ENCODE measurements around the gene MMP11. TPM values are rescaled to one million over a fixed set of nuclear protein-coding genes. Genes with fewer than 3 reads are reported as not detected.

MMP11 gene
- total and polyA plus RNA-seq, 2 of the 13 experiments (the other 11 are each of a cell fraction or from before 2014, with no cell fraction given): 8.9 to 28.6 TPM

DNA sequence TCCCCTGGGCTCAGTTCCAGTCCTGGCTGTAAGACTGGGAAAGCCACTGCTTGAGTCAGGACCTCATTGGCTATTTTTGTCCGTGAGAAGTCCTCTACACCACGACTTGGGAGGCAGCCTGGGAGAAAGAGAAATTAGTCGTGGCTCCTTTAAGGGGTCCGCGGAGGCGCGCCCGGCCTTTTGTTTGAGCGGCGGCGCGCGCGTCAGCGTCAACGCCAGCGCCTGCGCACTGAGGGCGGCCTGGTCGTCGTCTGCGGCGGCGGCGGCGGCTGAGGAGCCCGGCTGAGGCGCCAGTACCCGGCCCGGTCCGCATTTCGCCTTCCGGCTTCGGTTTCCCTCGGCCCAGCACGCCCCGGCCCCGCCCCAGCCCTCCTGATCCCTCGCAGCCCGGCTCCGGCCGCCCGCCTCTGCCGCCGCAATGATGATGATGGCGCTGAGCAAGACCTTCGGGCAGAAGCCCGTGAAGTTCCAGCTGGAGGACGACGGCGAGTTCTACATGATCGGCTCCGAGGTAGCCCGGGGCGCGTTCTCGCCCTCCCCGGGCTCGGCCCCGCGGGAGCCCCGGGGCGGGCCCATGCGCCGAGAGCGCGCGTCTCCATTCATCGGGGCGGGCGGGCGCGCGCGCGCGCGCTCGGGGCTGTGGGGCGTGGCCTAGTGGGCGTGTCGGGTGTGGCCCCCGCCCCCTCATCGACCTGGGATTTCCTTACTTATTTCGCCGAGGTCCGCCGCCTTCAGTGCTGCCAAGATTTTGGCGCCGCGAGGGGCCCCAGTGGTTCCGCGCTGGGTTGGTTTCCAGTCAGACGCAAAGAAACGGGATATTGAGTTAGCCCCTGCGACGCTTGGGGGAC lies 14.3 kb downstream of the MMP11 start, which contains the start of gene SMARCB1 (continued):
- TF ChIP-seq, protein P1, sequence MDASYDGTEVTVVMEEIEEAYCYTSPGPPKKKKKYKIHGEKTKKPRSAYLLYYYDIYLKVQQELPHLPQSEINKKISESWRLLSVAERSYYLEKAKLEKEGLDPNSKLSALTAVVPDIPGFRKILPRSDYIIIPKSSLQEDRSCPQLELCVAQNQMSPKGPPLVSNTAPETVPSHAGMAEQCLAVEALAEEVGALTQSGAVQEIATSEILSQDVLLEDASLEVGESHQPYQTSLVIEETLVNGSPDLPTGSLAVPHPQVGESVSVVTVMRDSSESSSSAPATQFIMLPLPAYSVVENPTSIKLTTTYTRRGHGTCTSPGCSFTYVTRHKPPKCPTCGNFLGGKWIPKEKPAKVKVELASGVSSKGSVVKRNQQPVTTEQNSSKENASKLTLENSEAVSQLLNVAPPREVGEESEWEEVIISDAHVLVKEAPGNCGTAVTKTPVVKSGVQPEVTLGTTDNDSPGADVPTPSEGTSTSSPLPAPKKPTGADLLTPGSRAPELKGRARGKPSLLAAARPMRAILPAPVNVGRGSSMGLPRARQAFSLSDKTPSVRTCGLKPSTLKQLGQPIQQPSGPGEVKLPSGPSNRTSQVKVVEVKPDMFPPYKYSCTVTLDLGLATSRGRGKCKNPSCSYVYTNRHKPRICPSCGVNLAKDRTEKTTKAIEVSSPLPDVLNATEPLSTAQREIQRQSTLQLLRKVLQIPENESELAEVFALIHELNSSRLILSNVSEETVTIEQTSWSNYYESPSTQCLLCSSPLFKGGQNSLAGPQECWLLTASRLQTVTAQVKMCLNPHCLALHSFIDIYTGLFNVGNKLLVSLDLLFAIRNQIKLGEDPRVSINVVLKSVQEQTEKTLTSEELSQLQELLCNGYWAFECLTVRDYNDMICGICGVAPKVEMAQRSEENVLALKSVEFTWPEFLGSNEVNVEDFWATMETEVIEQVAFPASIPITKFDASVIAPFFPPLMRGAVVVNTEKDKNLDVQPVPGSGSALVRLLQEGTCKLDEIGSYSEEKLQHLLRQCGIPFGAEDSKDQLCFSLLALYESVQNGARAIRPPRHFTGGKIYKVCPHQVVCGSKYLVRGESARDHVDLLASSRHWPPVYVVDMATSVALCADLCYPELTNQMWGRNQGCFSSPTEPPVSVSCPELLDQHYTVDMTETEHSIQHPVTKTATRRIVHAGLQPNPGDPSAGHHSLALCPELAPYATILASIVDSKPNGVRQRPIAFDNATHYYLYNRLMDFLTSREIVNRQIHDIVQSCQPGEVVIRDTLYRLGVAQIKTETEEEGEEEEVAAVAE (CRISPR knock-in tag; IDR thresholded peaks at IDR 0.05; ENCODE audit: borderline replicate concordance): no peak
- TF ChIP-seq GATAD1 (CRISPR knock-in tag; IDR thresholded peaks at IDR 0.05) (no peak), MED13 (CRISPR knock-in tag; IDR thresholded peaks at IDR 0.05) (no peak), POLR2A (IDR thresholded peaks at IDR 0.05; ENCODE audit: insufficient read depth in 1 of 2, low read depth in 2 of 2, low read length in 2 of 2) (peak; percentile 66 to 82), ZNF782 (CRISPR knock-in tag; IDR thresholded peaks at IDR 0.05; ENCODE audit: borderline replicate concordance) (no peak), ZNF674 (CRISPR knock-in tag; IDR thresholded peaks at IDR 0.05; ENCODE audit: low read depth) (peak; percentile 78; the same call in 1 of the 2 replicates)
- TF ChIP-seq, protein P2, sequence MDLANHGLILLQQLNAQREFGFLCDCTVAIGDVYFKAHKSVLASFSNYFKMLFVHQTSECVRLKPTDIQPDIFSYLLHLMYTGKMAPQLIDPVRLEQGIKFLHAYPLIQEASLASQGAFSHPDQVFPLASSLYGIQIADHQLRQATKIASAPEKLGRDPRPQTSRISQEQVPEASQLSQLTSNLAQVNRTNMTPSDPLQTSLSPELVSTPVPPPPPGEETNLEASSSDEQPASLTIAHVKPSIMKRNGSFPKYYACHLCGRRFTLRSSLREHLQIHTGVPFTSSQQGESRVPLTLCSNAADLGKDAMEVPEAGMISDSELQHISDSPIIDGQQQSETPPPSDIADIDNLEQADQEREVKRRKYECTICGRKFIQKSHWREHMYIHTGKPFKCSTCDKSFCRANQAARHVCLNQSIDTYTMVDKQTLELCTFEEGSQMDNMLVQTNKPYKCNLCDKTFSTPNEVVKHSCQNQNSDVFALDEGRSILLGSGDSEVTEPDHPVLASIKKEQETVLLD (CRISPR knock-in tag; IDR thresholded peaks at IDR 0.05; ENCODE audit: low read depth): 0 out of 2 replicates have a peak, but pooled peaks have one; percentile 9
- TF ChIP-seq, protein P3, sequence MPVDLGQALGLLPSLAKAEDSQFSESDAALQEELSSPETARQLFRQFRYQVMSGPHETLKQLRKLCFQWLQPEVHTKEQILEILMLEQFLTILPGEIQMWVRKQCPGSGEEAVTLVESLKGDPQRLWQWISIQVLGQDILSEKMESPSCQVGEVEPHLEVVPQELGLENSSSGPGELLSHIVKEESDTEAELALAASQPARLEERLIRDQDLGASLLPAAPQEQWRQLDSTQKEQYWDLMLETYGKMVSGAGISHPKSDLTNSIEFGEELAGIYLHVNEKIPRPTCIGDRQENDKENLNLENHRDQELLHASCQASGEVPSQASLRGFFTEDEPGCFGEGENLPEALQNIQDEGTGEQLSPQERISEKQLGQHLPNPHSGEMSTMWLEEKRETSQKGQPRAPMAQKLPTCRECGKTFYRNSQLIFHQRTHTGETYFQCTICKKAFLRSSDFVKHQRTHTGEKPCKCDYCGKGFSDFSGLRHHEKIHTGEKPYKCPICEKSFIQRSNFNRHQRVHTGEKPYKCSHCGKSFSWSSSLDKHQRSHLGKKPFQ (CRISPR knock-in tag; IDR thresholded peaks at IDR 0.05; ENCODE audit: insufficient replicate concordance): peak; percentile 75
- TF ChIP-seq, protein P4, sequence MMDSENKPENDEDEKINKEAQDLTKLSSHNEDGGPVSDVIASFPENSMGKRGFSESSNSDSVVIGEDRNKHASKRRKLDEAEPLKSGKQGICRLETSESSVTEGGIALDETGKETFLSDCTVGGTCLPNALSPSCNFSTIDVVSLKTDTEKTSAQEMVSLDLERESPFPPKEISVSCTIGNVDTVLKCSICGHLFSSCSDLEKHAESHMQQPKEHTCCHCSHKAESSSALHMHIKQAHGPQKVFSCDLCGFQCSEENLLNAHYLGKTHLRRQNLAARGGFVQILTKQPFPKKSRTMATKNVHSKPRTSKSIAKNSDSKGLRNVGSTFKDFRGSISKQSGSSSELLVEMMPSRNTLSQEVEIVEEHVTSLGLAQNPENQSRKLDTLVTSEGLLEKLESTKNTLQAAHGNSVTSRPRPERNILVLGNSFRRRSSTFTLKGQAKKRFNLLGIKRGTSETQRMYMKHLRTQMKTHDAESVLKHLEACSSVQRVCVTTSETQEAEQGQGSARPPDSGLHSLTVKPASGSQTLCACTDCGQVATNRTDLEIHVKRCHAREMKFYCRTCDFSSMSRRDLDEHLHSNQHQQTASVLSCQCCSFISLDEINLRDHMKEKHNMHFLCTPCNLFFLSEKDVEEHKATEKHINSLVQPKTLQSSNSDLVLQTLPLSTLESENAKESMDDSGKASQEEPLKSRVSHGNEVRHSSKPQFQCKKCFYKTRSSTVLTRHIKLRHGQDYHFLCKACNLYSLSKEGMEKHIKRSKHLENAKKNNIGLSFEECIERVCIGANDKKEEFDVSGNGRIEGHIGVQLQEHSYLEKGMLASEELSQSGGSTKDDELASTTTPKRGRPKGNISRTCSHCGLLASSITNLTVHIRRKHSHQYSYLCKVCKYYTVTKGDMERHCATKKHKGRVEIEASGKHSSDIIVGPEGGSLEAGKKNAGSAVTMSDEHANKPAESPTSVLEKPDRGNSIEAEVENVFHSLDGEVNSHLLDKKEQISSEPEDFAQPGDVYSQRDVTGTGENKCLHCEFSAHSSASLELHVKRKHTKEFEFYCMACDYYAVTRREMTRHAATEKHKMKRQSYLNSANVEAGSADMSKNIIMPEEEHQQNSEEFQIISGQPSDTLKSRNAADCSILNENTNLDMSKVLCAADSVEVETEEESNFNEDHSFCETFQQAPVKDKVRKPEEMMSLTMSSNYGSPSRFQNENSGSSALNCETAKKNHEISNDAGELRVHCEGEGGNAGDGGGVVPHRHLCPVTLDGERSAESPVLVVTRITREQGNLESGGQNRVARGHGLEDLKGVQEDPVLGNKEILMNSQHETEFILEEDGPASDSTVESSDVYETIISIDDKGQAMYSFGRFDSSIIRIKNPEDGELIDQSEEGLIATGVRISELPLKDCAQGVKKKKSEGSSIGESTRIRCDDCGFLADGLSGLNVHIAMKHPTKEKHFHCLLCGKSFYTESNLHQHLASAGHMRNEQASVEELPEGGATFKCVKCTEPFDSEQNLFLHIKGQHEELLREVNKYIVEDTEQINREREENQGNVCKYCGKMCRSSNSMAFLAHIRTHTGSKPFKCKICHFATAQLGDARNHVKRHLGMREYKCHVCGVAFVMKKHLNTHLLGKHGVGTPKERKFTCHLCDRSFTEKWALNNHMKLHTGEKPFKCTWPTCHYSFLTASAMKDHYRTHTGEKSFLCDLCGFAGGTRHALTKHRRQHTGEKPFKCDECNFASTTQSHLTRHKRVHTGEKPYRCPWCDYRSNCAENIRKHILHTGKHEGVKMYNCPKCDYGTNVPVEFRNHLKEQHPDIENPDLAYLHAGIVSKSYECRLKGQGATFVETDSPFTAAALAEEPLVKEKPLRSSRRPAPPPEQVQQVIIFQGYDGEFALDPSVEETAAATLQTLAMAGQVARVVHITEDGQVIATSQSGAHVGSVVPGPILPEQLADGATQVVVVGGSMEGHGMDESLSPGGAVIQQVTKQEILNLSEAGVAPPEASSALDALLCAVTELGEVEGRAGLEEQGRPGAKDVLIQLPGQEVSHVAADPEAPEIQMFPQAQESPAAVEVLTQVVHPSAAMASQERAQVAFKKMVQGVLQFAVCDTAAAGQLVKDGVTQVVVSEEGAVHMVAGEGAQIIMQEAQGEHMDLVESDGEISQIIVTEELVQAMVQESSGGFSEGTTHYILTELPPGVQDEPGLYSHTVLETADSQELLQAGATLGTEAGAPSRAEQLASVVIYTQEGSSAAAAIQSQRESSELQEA (CRISPR knock-in tag; IDR thresholded peaks at IDR 0.05; ENCODE audit: not compliant biosample characterization): peak; percentile 33
- TF ChIP-seq, protein P5, sequence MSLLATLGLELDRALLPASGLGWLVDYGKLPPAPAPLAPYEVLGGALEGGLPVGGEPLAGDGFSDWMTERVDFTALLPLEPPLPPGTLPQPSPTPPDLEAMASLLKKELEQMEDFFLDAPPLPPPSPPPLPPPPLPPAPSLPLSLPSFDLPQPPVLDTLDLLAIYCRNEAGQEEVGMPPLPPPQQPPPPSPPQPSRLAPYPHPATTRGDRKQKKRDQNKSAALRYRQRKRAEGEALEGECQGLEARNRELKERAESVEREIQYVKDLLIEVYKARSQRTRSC (CRISPR knock-in tag; IDR thresholded peaks at IDR 0.05; ENCODE audit: low read depth): peak; percentile 34; the same call in 1 of the 2 replicates
